Measurements from ENCODE around the gene TOPBP1. TPM values are rescaled to one million over a fixed set of nuclear protein-coding genes. Genes with fewer than 3 reads are reported as not detected.

TOPBP1 gene
- total RNA-seq, 1 experiment from 2014 or later, result 34.3 TPM

- Mint-ChIP-seq H3K27ac (0 out of 2 replicates have a peak overlapping the region, but pooled peaks have one; percentile 84), H3K4me3 (no peak overlapping the region), H3K4me1 (0 out of 2 replicates have a peak, but pooled peaks cover 3% of the 10 kb centered on the region), H3K9me3 (no peaks in the 10 kb centered on the region), H3K36me3 (peaks cover 64% of the 10 kb centered on the region), H3K27me3 (ENCODE audit: low read depth) (no peaks in the 10 kb centered on the region)
- CTCF ChIA-PET, result interaction anchor here (1.1 kb wide), 1 partner anchor 9 kb away, joined by 4 read pairs; no protein-coding TSS in a partner anchor
- no peak for DNase-seq (ENCODE audit: low spot score)
- POLR2A ChIA-PET, result no interaction called here
- TF ChIP-seq FOXK1 (CRISPR knock-in tag; IDR thresholded peaks at IDR 0.05) (no peak), ESRRA (CRISPR knock-in tag; IDR thresholded peaks at IDR 0.05; ENCODE audit: borderline replicate concordance) (no peak), NR3C1 (CRISPR knock-in tag; conservative IDR thresholded peaks at IDR 0.05; ENCODE audit: low read depth) (no peak), HMGA2 (CRISPR knock-in tag; IDR thresholded peaks at IDR 0.05) (no peak), ZNF512 (CRISPR knock-in tag; IDR thresholded peaks at IDR 0.05; ENCODE audit: borderline replicate concordance) (no peak), GTF2I (CRISPR knock-in tag; conservative IDR thresholded peaks at IDR 0.05) (no peak), SMAD3 (CRISPR knock-in tag; IDR thresholded peaks at IDR 0.05; ENCODE audit: borderline replicate concordance) (no peak), NR2C2 (CRISPR knock-in tag; IDR thresholded peaks at IDR 0.05) (no peak), MAX (CRISPR knock-in tag; IDR thresholded peaks at IDR 0.05) (no peak), PRDM15 (CRISPR knock-in tag; IDR thresholded peaks at IDR 0.05) (no peak), ZNF281 (CRISPR knock-in tag; IDR thresholded peaks at IDR 0.05) (no peak), USF2 (CRISPR knock-in tag; IDR thresholded peaks at IDR 0.05) (no peak), MXD4 (CRISPR knock-in tag; IDR thresholded peaks at IDR 0.05; ENCODE audit: borderline replicate concordance) (no peak), CREM (CRISPR knock-in tag; IDR thresholded peaks at IDR 0.05) (no peak), GABPB1 (CRISPR knock-in tag; IDR thresholded peaks at IDR 0.05) (no peak), ZNF396 (CRISPR knock-in tag; IDR thresholded peaks at IDR 0.05; ENCODE audit: borderline replicate concordance) (no peak)
- TF ChIP-seq, protein P1, sequence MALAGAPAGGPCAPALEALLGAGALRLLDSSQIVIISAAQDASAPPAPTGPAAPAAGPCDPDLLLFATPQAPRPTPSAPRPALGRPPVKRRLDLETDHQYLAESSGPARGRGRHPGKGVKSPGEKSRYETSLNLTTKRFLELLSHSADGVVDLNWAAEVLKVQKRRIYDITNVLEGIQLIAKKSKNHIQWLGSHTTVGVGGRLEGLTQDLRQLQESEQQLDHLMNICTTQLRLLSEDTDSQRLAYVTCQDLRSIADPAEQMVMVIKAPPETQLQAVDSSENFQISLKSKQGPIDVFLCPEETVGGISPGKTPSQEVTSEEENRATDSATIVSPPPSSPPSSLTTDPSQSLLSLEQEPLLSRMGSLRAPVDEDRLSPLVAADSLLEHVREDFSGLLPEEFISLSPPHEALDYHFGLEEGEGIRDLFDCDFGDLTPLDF (CRISPR knock-in tag; IDR thresholded peaks at IDR 0.05), result no peak
- TF ChIP-seq, protein P2, sequence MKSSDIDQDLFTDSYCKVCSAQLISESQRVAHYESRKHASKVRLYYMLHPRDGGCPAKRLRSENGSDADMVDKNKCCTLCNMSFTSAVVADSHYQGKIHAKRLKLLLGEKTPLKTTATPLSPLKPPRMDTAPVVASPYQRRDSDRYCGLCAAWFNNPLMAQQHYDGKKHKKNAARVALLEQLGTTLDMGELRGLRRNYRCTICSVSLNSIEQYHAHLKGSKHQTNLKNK (CRISPR knock-in tag; IDR thresholded peaks at IDR 0.05), result no peak
- ATAC-seq, result no peak
These were observed 73.7 kb downstream of the TOPBP1 start for GRCh38 chr3:133588035-133588434.
